GM12801 (cell line): ENCODE measurements around the gene TBC1D3L.
"Not testable (repeated sequence)": the region's sequence is repeated elsewhere in the genome, so short reads cannot be mapped to it uniquely, and the experiment has no call there.

Experiments used
- TF ChIP-seq, protein P1 (sequence below): IDR thresholded peaks from one replicate; pipeline ENCODE4 v1.5.1; 2011; ENCODE audit warnings: control low read depth; ENCODE audit not compliant: insufficient read length; ENCODE audit errors: extremely low read depth

TBC1D3L gene

DNA sequence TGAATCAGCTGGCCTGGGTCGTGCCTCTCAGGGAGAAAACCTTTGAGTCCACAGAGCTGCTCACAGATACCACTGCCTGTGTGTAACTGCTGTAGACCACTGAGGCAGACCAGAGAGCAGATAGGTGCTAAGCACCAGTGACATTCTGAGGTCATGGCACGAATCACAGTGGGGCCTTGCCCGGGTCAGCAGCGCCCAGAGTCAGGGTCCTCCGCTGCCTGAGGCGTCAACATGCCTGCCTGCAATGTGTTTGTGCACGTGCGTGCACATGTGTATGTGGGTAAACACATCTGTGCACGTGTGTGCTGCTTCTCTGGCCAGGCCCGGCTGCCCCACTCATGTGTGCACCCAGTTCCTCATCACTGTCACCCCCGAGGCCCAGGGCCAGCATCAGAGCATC, at the start of gene TBC1D3L:
TBC1D3L (minus strand) TSS at position 101 of the 400 bp plus-strand sequence. CDS start 1,540 bp downstream, outside the sequence.
- TF ChIP-seq, protein P1, sequence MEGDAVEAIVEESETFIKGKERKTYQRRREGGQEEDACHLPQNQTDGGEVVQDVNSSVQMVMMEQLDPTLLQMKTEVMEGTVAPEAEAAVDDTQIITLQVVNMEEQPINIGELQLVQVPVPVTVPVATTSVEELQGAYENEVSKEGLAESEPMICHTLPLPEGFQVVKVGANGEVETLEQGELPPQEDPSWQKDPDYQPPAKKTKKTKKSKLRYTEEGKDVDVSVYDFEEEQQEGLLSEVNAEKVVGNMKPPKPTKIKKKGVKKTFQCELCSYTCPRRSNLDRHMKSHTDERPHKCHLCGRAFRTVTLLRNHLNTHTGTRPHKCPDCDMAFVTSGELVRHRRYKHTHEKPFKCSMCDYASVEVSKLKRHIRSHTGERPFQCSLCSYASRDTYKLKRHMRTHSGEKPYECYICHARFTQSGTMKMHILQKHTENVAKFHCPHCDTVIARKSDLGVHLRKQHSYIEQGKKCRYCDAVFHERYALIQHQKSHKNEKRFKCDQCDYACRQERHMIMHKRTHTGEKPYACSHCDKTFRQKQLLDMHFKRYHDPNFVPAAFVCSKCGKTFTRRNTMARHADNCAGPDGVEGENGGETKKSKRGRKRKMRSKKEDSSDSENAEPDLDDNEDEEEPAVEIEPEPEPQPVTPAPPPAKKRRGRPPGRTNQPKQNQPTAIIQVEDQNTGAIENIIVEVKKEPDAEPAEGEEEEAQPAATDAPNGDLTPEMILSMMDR = not testable (repeated sequence)

DNA sequence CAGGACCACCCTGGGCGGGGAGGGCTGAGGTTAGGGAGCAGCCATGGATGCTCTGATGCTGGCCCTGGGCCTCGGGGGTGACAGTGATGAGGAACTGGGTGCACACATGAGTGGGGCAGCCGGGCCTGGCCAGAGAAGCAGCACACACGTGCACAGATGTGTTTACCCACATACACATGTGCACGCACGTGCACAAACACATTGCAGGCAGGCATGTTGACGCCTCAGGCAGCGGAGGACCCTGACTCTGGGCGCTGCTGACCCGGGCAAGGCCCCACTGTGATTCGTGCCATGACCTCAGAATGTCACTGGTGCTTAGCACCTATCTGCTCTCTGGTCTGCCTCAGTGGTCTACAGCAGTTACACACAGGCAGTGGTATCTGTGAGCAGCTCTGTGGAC, 14.8 kb upstream of the TBC1D3L start, which contains the start of gene TBC1D3D:
TBC1D3D (plus strand) TSS at position 301 of the 400 bp plus-strand sequence. CDS start 1,585 bp downstream, outside the sequence.
- TF ChIP-seq, protein P1 = not testable (repeated sequence)
